ENCODE results near the gene FILIP1L. TPM values are rescaled to one million over a fixed set of nuclear protein-coding genes. Genes with fewer than 3 reads are reported as not detected.
"Not testable (repeated sequence)": the region's sequence is repeated elsewhere in the genome, so short reads cannot be mapped to it uniquely, and the experiment has no call there.

The FILIP1L gene
- total and polyA plus RNA-seq, 2 donors from 2014 or later: 5.5 to 25.5 TPM

- no peak for FAIRE-seq
- Histone ChIP-seq H3K27ac (ENCODE audit: low read depth in 2 of 2, low read length in 2 of 2) (no peak overlapping the region), H3K9ac (ENCODE audit: low read length in 3 of 3) (no peak overlapping the region), H3K9me3 (ENCODE audit: control insufficient read depth in 2 of 3, insufficient read depth in 1 of 3, low read length in 3 of 3) (no peaks in the 10 kb centered on the region), H3K4me1 (ENCODE audit: control insufficient read depth in 2 of 3, insufficient read depth in 2 of 3, low read depth in 1 of 3, low read length in 3 of 3) (no peaks in the 10 kb centered on the region), H3K4me3 (ENCODE audit: low read length in 3 of 3) (no peak overlapping the region), H3K36me3 (ENCODE audit: control insufficient read depth in 2 of 3, insufficient read depth in 3 of 3, low read length in 3 of 3) (no peaks in the 10 kb centered on the region), H3K27me3 (ENCODE audit: control insufficient read depth, insufficient read depth, low read length) (no peaks in the 10 kb centered on the region)
- intact Hi-C loops (cut with DNase I): no loop called here
- no peak for DNase-seq
- TF ChIP-seq CTCF (IDR thresholded peaks at IDR 0.05; ENCODE audit: borderline replicate concordance, extremely low read depth, insufficient read depth): peak; percentile 12
Observed at GRCh38 chr3:100057716-100058575, 56.4 kb downstream of the FILIP1L start.

GRCh38 chr3:100053951-100054620 lies 60.2 kb downstream of the FILIP1L start:
- FAIRE-seq (no peak), DNase-seq (no peak)
- no peak for TF ChIP-seq CTCF (IDR thresholded peaks at IDR 0.05; ENCODE audit: borderline replicate concordance, extremely low read depth, insufficient read depth)
- H3K27ac ChIP-seq (ENCODE audit: low read depth in 2 of 2, low read length in 2 of 2): no peak overlapping the region
- H3K9ac ChIP-seq (ENCODE audit: low read length in 3 of 3): no peak overlapping the region
- H3K4me3 ChIP-seq (ENCODE audit: low read length in 3 of 3): no peak overlapping the region
- intact Hi-C loops (cut with DNase I): no loop called here
- H3K36me3 ChIP-seq (ENCODE audit: control insufficient read depth in 2 of 3, insufficient read depth in 3 of 3, low read length in 3 of 3): no peaks in the 10 kb centered on the region
- H3K27me3 ChIP-seq (ENCODE audit: control insufficient read depth, insufficient read depth, low read length): no peaks in the 10 kb centered on the region
- H3K9me3 ChIP-seq (ENCODE audit: control insufficient read depth in 2 of 3, insufficient read depth in 1 of 3, low read length in 3 of 3): no peaks in the 10 kb centered on the region
- no peaks in the 10 kb centered on the region for H3K4me1 ChIP-seq (ENCODE audit: control insufficient read depth in 2 of 3, insufficient read depth in 2 of 3, low read depth in 1 of 3, low read length in 3 of 3)

GRCh38 chr3:100051513-100051912 lies 62.8 kb downstream of the FILIP1L start:
- DNase-seq; FAIRE-seq; H3K27me3 ChIP-seq (ENCODE audit: control insufficient read depth, insufficient read depth, low read length); intact Hi-C loops (cut with DNase I); H3K9me3 ChIP-seq (ENCODE audit: control insufficient read depth in 2 of 3, insufficient read depth in 1 of 3, low read length in 3 of 3); H3K36me3 ChIP-seq (ENCODE audit: control insufficient read depth in 2 of 3, insufficient read depth in 3 of 3, low read length in 3 of 3); H3K9ac ChIP-seq (ENCODE audit: low read length in 3 of 3); H3K27ac ChIP-seq (ENCODE audit: low read depth in 2 of 2, low read length in 2 of 2); H3K4me1 ChIP-seq (ENCODE audit: control insufficient read depth in 2 of 3, insufficient read depth in 2 of 3, low read depth in 1 of 3, low read length in 3 of 3); H3K4me3 ChIP-seq (ENCODE audit: low read length in 3 of 3): not testable (repeated sequence)

- no peaks in the 10 kb centered on the region for H3K9me3 ChIP-seq (ENCODE audit: control insufficient read depth in 2 of 3, insufficient read depth in 1 of 3, low read length in 3 of 3)
- intact Hi-C loops (cut with DNase I): no loop called here
- DNase-seq (no peak), FAIRE-seq (no peak)
- H3K4me3 ChIP-seq (ENCODE audit: low read length in 3 of 3): peak overlapping the region in 1 of 3 donors; percentile 2
- TF ChIP-seq CTCF (IDR thresholded peaks at IDR 0.05; ENCODE audit: borderline replicate concordance, extremely low read depth, insufficient read depth): no peak
- no peaks in the 10 kb centered on the region for H3K36me3 ChIP-seq (ENCODE audit: control insufficient read depth in 2 of 3, insufficient read depth in 3 of 3, low read length in 3 of 3)
- peaks cover 0 to 9% (median 6%) of the 10 kb centered on the region in 3 donors for H3K4me1 ChIP-seq (ENCODE audit: control insufficient read depth in 2 of 3, insufficient read depth in 2 of 3, low read depth in 1 of 3, low read length in 3 of 3)
- H3K27ac ChIP-seq (ENCODE audit: low read depth in 2 of 2, low read length in 2 of 2): no peak overlapping the region
- H3K27me3 ChIP-seq (ENCODE audit: control insufficient read depth, insufficient read depth, low read length): no peaks in the 10 kb centered on the region
- H3K9ac ChIP-seq (ENCODE audit: low read length in 3 of 3): no peak overlapping the region
Observed at GRCh38 chr3:100048248-100048647, 66.1 kb downstream of the FILIP1L start.
